ENCODE data around the gene PCARE.
A peak's percentile ranks its signal among the peaks of the same experiment; 100 is the strongest.

The PCARE gene

DNA sequence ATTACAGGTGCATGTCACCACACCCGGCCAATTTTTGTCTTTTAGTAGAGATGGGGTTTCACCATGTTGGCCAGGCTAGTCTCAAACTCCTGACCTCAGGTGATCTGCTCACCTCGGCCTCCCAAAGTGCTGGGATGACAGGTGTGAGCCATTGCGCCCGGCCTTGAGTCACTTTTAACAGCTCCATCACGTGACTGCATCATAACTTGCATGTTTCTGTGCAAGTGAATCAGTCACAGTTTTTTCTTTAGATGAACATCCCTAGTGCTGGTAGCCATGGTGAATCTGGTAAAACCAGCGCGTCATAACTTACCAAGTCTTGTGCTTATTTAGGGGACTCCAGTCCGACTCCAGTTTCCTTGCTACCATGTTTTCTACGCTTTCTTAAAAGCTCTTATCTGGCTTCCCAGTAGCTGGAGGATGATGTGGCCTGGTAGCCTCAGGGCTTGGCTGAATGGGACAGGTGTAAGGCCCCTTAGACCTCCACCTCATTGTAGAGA, 33.1 kb downstream of the PCARE start:
- no peak for TF ChIP-seq CTCF (IDR thresholded peaks at IDR 0.05; ENCODE audit: insufficient read depth, low read depth, low read length, missing control alignments)
- H3K4me3 ChIP-seq (ENCODE audit: low read depth, low read length), result no peak overlapping the region
- no peak for DNase-seq (ENCODE audit: low read depth)

DNA sequence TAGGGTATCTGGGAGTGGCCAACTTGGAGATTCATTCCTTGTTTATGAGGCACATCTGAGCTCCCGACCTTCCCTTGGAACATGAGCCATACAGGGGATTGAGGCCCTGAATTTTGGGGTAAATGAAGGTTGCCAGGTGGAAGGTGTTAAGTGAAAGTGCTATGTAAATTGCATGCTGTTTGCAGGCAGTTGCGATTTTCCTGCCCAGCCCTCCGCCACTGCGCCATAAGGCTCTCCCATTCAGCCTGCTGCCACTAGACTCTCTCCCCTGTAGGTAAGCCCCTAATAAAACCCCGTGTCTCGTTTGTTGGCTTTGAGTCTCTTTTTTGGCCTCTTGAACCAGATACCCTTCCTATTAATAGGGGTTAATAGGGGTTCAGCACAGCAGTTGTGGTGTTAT, 33.8 kb downstream of the PCARE start:
- DNase-seq (ENCODE audit: low read depth), result peak; percentile 49
- TF ChIP-seq CTCF (IDR thresholded peaks at IDR 0.05; ENCODE audit: insufficient read depth, low read depth, low read length, missing control alignments), result no peak
- no peak overlapping the region for H3K4me3 ChIP-seq (ENCODE audit: low read depth, low read length)

DNA sequence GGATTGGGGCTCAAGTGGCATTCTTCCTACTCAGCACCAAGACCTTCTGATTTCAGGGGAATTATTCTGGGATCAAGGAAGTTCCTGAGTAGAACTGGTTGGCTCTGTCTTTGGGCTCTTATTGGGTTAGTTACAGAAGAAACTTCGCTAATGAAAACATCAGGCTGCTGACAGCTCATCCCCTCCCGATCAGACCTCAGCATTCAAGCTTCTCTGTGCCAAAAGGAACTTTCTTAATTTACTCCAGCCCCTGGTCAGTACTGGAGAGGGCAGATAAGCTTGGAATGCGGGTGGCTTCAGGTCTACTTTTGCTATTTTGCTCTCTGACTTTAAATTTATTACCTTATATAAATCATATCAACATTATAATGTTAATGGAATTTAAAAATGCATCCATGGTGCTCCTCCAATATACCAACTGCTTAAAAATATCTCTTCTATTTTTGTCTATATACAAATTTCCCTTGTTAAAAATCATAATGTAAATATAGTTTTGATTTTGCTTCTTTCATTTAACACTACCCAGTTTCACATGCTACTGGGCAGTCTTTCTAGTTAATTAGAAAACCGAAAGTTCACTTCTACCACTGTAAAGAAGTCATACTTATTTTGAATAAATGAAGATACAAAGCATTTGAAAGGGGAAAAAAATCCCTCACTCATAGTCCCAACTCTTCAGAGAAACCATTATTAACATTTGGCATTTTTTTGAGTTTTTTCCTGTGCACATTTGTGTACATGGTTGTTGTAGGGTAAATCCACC, 34.4 kb downstream of the PCARE start:
- no peak overlapping the region for H3K4me3 ChIP-seq (ENCODE audit: low read depth, low read length)
- peak; percentile 40 for DNase-seq (ENCODE audit: low read depth)
- no peak for TF ChIP-seq CTCF (IDR thresholded peaks at IDR 0.05; ENCODE audit: insufficient read depth, low read depth, low read length, missing control alignments)

- no peak overlapping the region for H3K4me3 ChIP-seq (ENCODE audit: low read depth, low read length)
- TF ChIP-seq CTCF (IDR thresholded peaks at IDR 0.05; ENCODE audit: insufficient read depth, low read depth, low read length, missing control alignments), result no peak
- no peak for DNase-seq (ENCODE audit: low read depth)
These were observed 39.1 kb downstream of the PCARE start for GRCh38 chr2:29035016-29035745.

GRCh38 chr2:29033656-29034055, 40.7 kb downstream of the PCARE start:
- TF ChIP-seq CTCF (IDR thresholded peaks at IDR 0.05; ENCODE audit: insufficient read depth, low read depth, low read length, missing control alignments), result no peak
- no peak for DNase-seq (ENCODE audit: low read depth)
- H3K4me3 ChIP-seq (ENCODE audit: low read depth, low read length), result no peak overlapping the region

GRCh38 chr2:29033172-29033571, 41.2 kb downstream of the PCARE start:
- DNase-seq (ENCODE audit: low read depth), result no peak
- TF ChIP-seq CTCF (IDR thresholded peaks at IDR 0.05; ENCODE audit: insufficient read depth, low read depth, low read length, missing control alignments), result no peak
- no peak overlapping the region for H3K4me3 ChIP-seq (ENCODE audit: low read depth, low read length)

Data from GM12865 (cell line).